ENCODE data around the gene LRRC32.

- no peak for TF ChIP-seq CTCF (IDR thresholded peaks at IDR 0.05; ENCODE audit: insufficient read depth, low read length, poor library complexity, severe bottlenecking)
- no peak for TF ChIP-seq EZH2phosphoT487 (conservative IDR thresholded peaks at IDR 0.05; ENCODE audit: low read length)
Observed at GRCh38 chr11:76626921-76627401, 43.6 kb downstream of the LRRC32 start.
